Measurements from ENCODE around the gene ITPR1. TPM values are rescaled to one million over a fixed set of nuclear protein-coding genes. Genes with fewer than 3 reads are reported as not detected.

The ITPR1 gene
- total RNA-seq, 2 experiments from 2014 or later: 58.4 to 59.5 TPM

GRCh38 chr3:4497843-4498324 lies 4.7 kb downstream of the ITPR1 start:
- H3K27me3 Mint-ChIP-seq: no peaks in the 10 kb centered on the region
- no peak for DNase-seq
- peaks cover 37% of the 10 kb centered on the region for H3K4me1 Mint-ChIP-seq
- H3K4me3 Mint-ChIP-seq: no peak overlapping the region
- H3K36me3 Mint-ChIP-seq: peaks cover 26% of the 10 kb centered on the region
- no peaks in the 10 kb centered on the region for H3K9me3 Mint-ChIP-seq
- peak overlapping the region; percentile 13 for H3K27ac Mint-ChIP-seq

GRCh38 chr3:4498446-4498845 lies 5.3 kb downstream of the ITPR1 start:
- Mint-ChIP-seq H3K27ac (no peak overlapping the region), H3K4me3 (no peak overlapping the region), H3K36me3 (peaks cover 26% of the 10 kb centered on the region), H3K4me1 (peaks cover 43% of the 10 kb centered on the region), H3K27me3 (no peaks in the 10 kb centered on the region), H3K9me3 (no peaks in the 10 kb centered on the region)
- no peak for DNase-seq

GRCh38 chr3:4501437-4501836 lies 8.3 kb downstream of the ITPR1 start:
- Mint-ChIP-seq H3K27ac (no peak overlapping the region), H3K9me3 (no peaks in the 10 kb centered on the region), H3K4me3 (no peak overlapping the region), H3K27me3 (no peaks in the 10 kb centered on the region), H3K4me1 (peaks cover 46% of the 10 kb centered on the region), H3K36me3 (peaks cover 25% of the 10 kb centered on the region)
- DNase-seq: no peak

GRCh38 chr3:4501927-4502326 lies 8.8 kb downstream of the ITPR1 start:
- Mint-ChIP-seq H3K27me3 (no peaks in the 10 kb centered on the region), H3K36me3 (peaks cover 20% of the 10 kb centered on the region), H3K9me3 (no peaks in the 10 kb centered on the region), H3K27ac (no peak overlapping the region), H3K4me3 (no peak overlapping the region), H3K4me1 (peaks cover 43% of the 10 kb centered on the region)
- no peak for DNase-seq

- Mint-ChIP-seq H3K27me3 (no peaks in the 10 kb centered on the region), H3K4me1 (peaks cover 51% of the 10 kb centered on the region), H3K4me3 (no peak overlapping the region), H3K9me3 (no peaks in the 10 kb centered on the region), H3K27ac (peak overlapping the region; percentile 92), H3K36me3 (peaks cover 15% of the 10 kb centered on the region)
- no peak for DNase-seq
Observed at GRCh38 chr3:4503050-4503449, 9.9 kb downstream of the ITPR1 start.

- no peaks in the 10 kb centered on the region for H3K9me3 Mint-ChIP-seq
- peaks cover 26% of the 10 kb centered on the region for H3K36me3 Mint-ChIP-seq
- H3K4me1 Mint-ChIP-seq: peaks cover 63% of the 10 kb centered on the region
- DNase-seq: no peak
- H3K27me3 Mint-ChIP-seq: no peaks in the 10 kb centered on the region
- peak overlapping the region; percentile 85 for H3K4me3 Mint-ChIP-seq
- peak overlapping the region; percentile 92 for H3K27ac Mint-ChIP-seq
Observed at GRCh38 chr3:4504340-4505261, 11.5 kb downstream of the ITPR1 start.

- Mint-ChIP-seq H3K27ac (peak overlapping the region; percentile 92), H3K4me1 (peaks cover 63% of the 10 kb centered on the region), H3K4me3 (peak overlapping the region; percentile 30), H3K36me3 (peaks cover 32% of the 10 kb centered on the region), H3K27me3 (no peaks in the 10 kb centered on the region), H3K9me3 (no peaks in the 10 kb centered on the region)
- DNase-seq: no peak
Observed at GRCh38 chr3:4505688-4506558, 12.8 kb downstream of the ITPR1 start.

GRCh38 chr3:4506559-4507023 lies 13.4 kb downstream of the ITPR1 start:
- Mint-ChIP-seq H3K4me3 (no peak overlapping the region), H3K27me3 (no peaks in the 10 kb centered on the region), H3K4me1 (peaks cover 63% of the 10 kb centered on the region), H3K36me3 (peaks cover 33% of the 10 kb centered on the region), H3K9me3 (no peaks in the 10 kb centered on the region), H3K27ac (peak overlapping the region; percentile 13)
- no peak for DNase-seq

GRCh38 chr3:4507024-4507596 lies 14.0 kb downstream of the ITPR1 start:
- Mint-ChIP-seq H3K4me1 (peaks cover 62% of the 10 kb centered on the region), H3K27me3 (no peaks in the 10 kb centered on the region), H3K27ac (peak overlapping the region; percentile 49), H3K9me3 (no peaks in the 10 kb centered on the region), H3K36me3 (peaks cover 33% of the 10 kb centered on the region), H3K4me3 (no peak overlapping the region)
- DNase-seq: no peak

GRCh38 chr3:4508048-4508981 lies 15.2 kb downstream of the ITPR1 start:
- H3K27me3 Mint-ChIP-seq: no peaks in the 10 kb centered on the region
- H3K36me3 Mint-ChIP-seq: peaks cover 33% of the 10 kb centered on the region
- no peaks in the 10 kb centered on the region for H3K9me3 Mint-ChIP-seq
- H3K27ac Mint-ChIP-seq: peak overlapping the region; percentile 64
- no peak overlapping the region for H3K4me3 Mint-ChIP-seq
- H3K4me1 Mint-ChIP-seq: peaks cover 68% of the 10 kb centered on the region
- DNase-seq: no peak

- Mint-ChIP-seq H3K4me3 (no peak overlapping the region), H3K27me3 (no peaks in the 10 kb centered on the region), H3K4me1 (peaks cover 61% of the 10 kb centered on the region), H3K36me3 (peaks cover 33% of the 10 kb centered on the region), H3K27ac (no peak overlapping the region), H3K9me3 (no peaks in the 10 kb centered on the region)
- DNase-seq: no peak
Observed at GRCh38 chr3:4509043-4509442, 15.9 kb downstream of the ITPR1 start.

- H3K27me3 Mint-ChIP-seq: no peaks in the 10 kb centered on the region
- H3K36me3 Mint-ChIP-seq: peaks cover 28% of the 10 kb centered on the region
- peaks cover 55% of the 10 kb centered on the region for H3K4me1 Mint-ChIP-seq
Observed at GRCh38 chr3:4509983-4510755, 17.0 kb downstream of the ITPR1 start.

GRCh38 chr3:4511491-4512262 lies 18.5 kb downstream of the ITPR1 start:
- peaks cover 52% of the 10 kb centered on the region for H3K4me1 Mint-ChIP-seq
- no peak overlapping the region for H3K4me3 Mint-ChIP-seq
- H3K36me3 Mint-ChIP-seq: peaks cover 20% of the 10 kb centered on the region
- no peaks in the 10 kb centered on the region for H3K9me3 Mint-ChIP-seq
- H3K27me3 Mint-ChIP-seq: no peaks in the 10 kb centered on the region
- H3K27ac Mint-ChIP-seq: no peak overlapping the region
- DNase-seq: no peak

More at GRCh38 chr3:4509983-4510755, 17.0 kb downstream of the ITPR1 start:
- DNase-seq: no peak
- H3K27ac Mint-ChIP-seq: no peak overlapping the region
- H3K9me3 Mint-ChIP-seq: no peaks in the 10 kb centered on the region
- no peak overlapping the region for H3K4me3 Mint-ChIP-seq
